Measurements from ENCODE around the gene NPIPB8.
"Not testable (repeated sequence)": the region's sequence is repeated elsewhere in the genome, so short reads cannot be mapped to it uniquely, and the experiment has no call there.

Gene NPIPB8

GRCh38 chr16:28606291-28607115, 31.4 kb upstream of the NPIPB8 start:
- H3K27ac ChIP-seq (ENCODE audit: insufficient read depth, low read depth, low read length, poor library complexity, severe bottlenecking) = no peak overlapping the region
- no peaks in the 10 kb centered on the region for H3K36me3 ChIP-seq (ENCODE audit: control insufficient read depth, insufficient read depth, low read length)
- H3K4me1 ChIP-seq (ENCODE audit: control insufficient read depth, insufficient read depth, low read length) = no peaks in the 10 kb centered on the region
- H3K4me3 ChIP-seq (ENCODE audit: insufficient read depth, low read depth, low read length) = no peak overlapping the region
- no peaks in the 10 kb centered on the region for H3K9me3 ChIP-seq (ENCODE audit: control insufficient read depth, low read length)
- 87 to 90% methylated on average over 16 of the region's 16 CpGs for WGBS, 2 experiments
- H3K27me3 ChIP-seq (ENCODE audit: control insufficient read depth, insufficient read depth, low read length, poor library complexity, severe bottlenecking) = no peaks in the 10 kb centered on the region

- Histone ChIP-seq H3K4me3 (ENCODE audit: insufficient read depth, low read depth, low read length) (no peak overlapping the region), H3K27me3 (ENCODE audit: control insufficient read depth, insufficient read depth, low read length, poor library complexity, severe bottlenecking) (no peaks in the 10 kb centered on the region), H3K9me3 (ENCODE audit: control insufficient read depth, low read length) (no peaks in the 10 kb centered on the region), H3K27ac (ENCODE audit: insufficient read depth, low read depth, low read length, poor library complexity, severe bottlenecking) (no peak overlapping the region), H3K4me1 (ENCODE audit: control insufficient read depth, insufficient read depth, low read length) (no peaks in the 10 kb centered on the region), H3K36me3 (ENCODE audit: control insufficient read depth, insufficient read depth, low read length) (no peaks in the 10 kb centered on the region)
- 94 to 95% methylated on average over 9 of the region's 9 CpGs for WGBS, 2 experiments
Observed at GRCh38 chr16:28607116-28607623, 30.7 kb upstream of the NPIPB8 start.

- H3K9me3 ChIP-seq (ENCODE audit: control insufficient read depth, low read length); H3K27me3 ChIP-seq (ENCODE audit: control insufficient read depth, insufficient read depth, low read length, poor library complexity, severe bottlenecking); H3K27ac ChIP-seq (ENCODE audit: insufficient read depth, low read depth, low read length, poor library complexity, severe bottlenecking); H3K4me3 ChIP-seq (ENCODE audit: insufficient read depth, low read depth, low read length); H3K36me3 ChIP-seq (ENCODE audit: control insufficient read depth, insufficient read depth, low read length); H3K4me1 ChIP-seq (ENCODE audit: control insufficient read depth, insufficient read depth, low read length): not testable (repeated sequence)
- WGBS, 2 experiments = 91 to 92% methylated on average over 8 of the region's 10 CpGs
Observed at GRCh38 chr16:28607681-28608495, 30.0 kb upstream of the NPIPB8 start.

- not testable (repeated sequence) for H3K27ac ChIP-seq (ENCODE audit: insufficient read depth, low read depth, low read length, poor library complexity, severe bottlenecking); H3K9me3 ChIP-seq (ENCODE audit: control insufficient read depth, low read length); H3K27me3 ChIP-seq (ENCODE audit: control insufficient read depth, insufficient read depth, low read length, poor library complexity, severe bottlenecking); H3K36me3 ChIP-seq (ENCODE audit: control insufficient read depth, insufficient read depth, low read length); H3K4me1 ChIP-seq (ENCODE audit: control insufficient read depth, insufficient read depth, low read length); H3K4me3 ChIP-seq (ENCODE audit: insufficient read depth, low read depth, low read length)
- WGBS, 2 experiments = 91 to 93% methylated on average over 4 of the region's 7 CpGs
Observed at GRCh38 chr16:28608496-28608808, 29.4 kb upstream of the NPIPB8 start.

- not testable (repeated sequence) for H3K27ac ChIP-seq (ENCODE audit: insufficient read depth, low read depth, low read length, poor library complexity, severe bottlenecking); H3K4me3 ChIP-seq (ENCODE audit: insufficient read depth, low read depth, low read length); H3K36me3 ChIP-seq (ENCODE audit: control insufficient read depth, insufficient read depth, low read length); H3K27me3 ChIP-seq (ENCODE audit: control insufficient read depth, insufficient read depth, low read length, poor library complexity, severe bottlenecking); H3K4me1 ChIP-seq (ENCODE audit: control insufficient read depth, insufficient read depth, low read length); H3K9me3 ChIP-seq (ENCODE audit: control insufficient read depth, low read length)
- 87 to 91% methylated on average over 10 of the region's 11 CpGs for WGBS, 2 experiments
Observed at GRCh38 chr16:28608867-28609596, 28.8 kb upstream of the NPIPB8 start.

GRCh38 chr16:28609631-28610594, 28.0 kb upstream of the NPIPB8 start, which contains the start of gene SULT1A1:
Gene SULT1A1, minus strand, starts transcription at chr16:28610044. Its CDS starts 1,189 bp downstream, at chr16:28608855.
- WGBS, 2 experiments = 55 to 59% methylated on average over 10 of the region's 11 CpGs
- no peak within 1 kb of the TSS for H3K4me3 ChIP-seq (ENCODE audit: insufficient read depth, low read depth, low read length)
- H3K4me1 ChIP-seq (ENCODE audit: control insufficient read depth, insufficient read depth, low read length) = no peaks in the 10 kb centered on the region
- no peak within 1 kb of the TSS for H3K27ac ChIP-seq (ENCODE audit: insufficient read depth, low read depth, low read length, poor library complexity, severe bottlenecking)
- H3K9me3 ChIP-seq (ENCODE audit: control insufficient read depth, low read length) = no peaks in the 10 kb centered on the region
- H3K36me3 ChIP-seq (ENCODE audit: control insufficient read depth, insufficient read depth, low read length) = no peaks in the 10 kb centered on the region
- no peaks in the 10 kb centered on the region for H3K27me3 ChIP-seq (ENCODE audit: control insufficient read depth, insufficient read depth, low read length, poor library complexity, severe bottlenecking)

GRCh38 chr16:28610595-28611191, 27.2 kb upstream of the NPIPB8 start:
- Histone ChIP-seq H3K27ac (ENCODE audit: insufficient read depth, low read depth, low read length, poor library complexity, severe bottlenecking) (no peak overlapping the region), H3K9me3 (ENCODE audit: control insufficient read depth, low read length) (no peaks in the 10 kb centered on the region), H3K4me3 (ENCODE audit: insufficient read depth, low read depth, low read length) (no peak overlapping the region), H3K27me3 (ENCODE audit: control insufficient read depth, insufficient read depth, low read length, poor library complexity, severe bottlenecking) (no peaks in the 10 kb centered on the region), H3K4me1 (ENCODE audit: control insufficient read depth, insufficient read depth, low read length) (no peaks in the 10 kb centered on the region), H3K36me3 (ENCODE audit: control insufficient read depth, insufficient read depth, low read length) (no peaks in the 10 kb centered on the region)
- 89 to 91% methylated on average over 10 of the region's 10 CpGs for WGBS, 2 experiments

GRCh38 chr16:28612359-28613280, 25.2 kb upstream of the NPIPB8 start:
- not testable (repeated sequence) for H3K4me3 ChIP-seq (ENCODE audit: insufficient read depth, low read depth, low read length); H3K27ac ChIP-seq (ENCODE audit: insufficient read depth, low read depth, low read length, poor library complexity, severe bottlenecking); H3K9me3 ChIP-seq (ENCODE audit: control insufficient read depth, low read length); H3K4me1 ChIP-seq (ENCODE audit: control insufficient read depth, insufficient read depth, low read length); H3K27me3 ChIP-seq (ENCODE audit: control insufficient read depth, insufficient read depth, low read length, poor library complexity, severe bottlenecking); H3K36me3 ChIP-seq (ENCODE audit: control insufficient read depth, insufficient read depth, low read length)
- no CpG with 5 or more reads among the region's 17 CpGs for WGBS, 2 experiments
